ENCODE results near the gene MECR.

MECR gene

GRCh38 chr1:29255134-29255666 is 24.5 kb upstream of the MECR start:
- no peak for DNase-seq

DNA sequence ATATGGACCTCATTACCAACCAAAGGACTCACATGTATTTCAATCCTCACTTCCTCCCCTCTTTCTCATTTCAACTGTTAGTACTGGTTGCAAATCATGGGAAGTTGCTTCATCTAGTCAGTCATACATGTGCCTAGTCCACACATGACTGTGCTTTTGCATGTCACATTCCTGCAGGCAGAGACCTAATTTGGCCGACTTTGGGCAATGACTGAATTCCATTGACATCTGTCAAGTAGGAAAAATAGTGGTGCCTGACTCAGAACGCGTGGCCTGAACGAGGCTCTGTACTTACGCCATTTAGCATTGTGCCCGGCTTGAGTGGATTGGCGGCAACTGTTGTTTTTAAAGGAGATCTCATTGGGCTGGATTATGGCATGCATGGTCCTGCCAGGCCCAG is 23.6 kb upstream of the MECR start:
- DNase-seq: no peak

GRCh38 chr1:29253180-29253579 is 22.4 kb upstream of the MECR start:
- DNase-seq: no peak

DNA sequence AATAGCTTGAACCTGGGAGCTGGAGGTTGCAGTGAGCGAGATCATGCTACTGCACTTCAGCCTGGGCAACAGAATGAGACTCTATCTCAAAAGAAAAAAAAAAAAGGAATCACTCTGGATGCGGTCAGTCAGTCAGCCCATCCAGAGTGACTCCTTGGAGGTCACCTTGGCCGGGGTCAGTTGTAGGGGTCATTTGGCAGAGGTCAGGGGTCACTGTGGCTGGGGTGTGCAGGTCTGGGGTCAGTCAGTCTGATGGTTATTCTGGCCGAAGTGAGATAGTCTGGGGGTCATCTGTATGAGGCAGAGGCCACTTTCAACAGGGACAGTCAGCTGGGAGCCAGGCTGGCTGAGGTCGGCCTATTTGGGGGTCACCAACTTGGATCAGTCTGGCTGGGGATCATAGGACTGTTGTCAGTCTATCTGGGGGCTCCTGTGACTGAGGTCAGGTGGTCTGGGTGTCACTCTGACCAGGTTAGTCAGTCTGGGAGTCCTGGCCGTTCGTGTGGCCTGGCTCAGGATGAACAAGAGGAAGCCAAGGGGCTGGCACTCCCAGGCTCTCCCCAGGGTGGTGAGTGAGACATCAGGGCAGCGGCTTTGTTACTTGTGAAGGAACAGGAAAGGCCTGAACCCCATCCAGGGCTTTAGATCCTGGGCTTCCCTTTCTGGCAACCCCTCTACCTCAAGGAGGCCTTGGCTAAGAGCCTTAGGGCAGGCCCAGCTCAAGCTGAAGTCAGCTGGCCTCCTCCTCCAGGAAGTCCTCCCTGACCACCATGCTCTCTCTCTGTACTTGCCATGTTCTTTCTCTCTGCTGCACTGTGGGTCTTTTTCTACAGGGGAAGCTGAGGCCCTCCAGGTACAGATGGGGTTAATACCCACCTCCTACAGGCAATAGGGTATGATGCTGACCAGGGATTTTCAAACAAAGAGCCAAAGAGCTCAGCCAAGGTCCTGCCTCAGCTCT is 20.7 kb upstream of the MECR start:
- DNase-seq: no peak

DNA sequence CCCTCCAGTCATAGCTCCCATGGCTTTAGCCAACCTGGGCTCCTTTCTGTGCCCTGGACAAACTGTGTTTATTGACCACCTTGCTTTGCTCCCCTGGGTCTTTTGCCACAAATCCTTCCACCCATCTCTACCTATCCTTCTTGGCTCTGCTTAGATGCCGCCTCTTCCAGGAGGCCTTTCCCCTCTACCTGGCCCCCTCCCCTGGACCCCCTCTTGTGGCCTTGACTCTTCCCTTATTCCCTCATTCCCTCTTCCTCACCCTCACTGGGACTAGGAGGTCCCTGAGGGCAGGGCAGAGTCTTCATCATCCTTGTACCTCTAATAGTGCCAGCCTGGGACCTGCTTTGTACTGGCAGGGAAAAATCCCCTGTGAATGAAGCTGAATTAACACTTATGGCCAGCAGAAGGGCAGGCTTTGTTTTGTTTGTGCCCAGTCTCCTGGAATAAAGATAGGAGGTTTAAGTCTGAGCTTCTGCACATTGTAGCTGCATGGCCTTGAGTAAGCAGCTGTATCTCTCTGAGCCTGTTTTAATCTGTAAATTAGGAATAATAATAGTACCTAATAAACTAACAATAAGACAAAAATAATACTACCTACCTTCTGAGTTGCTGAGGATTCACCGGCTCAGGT is 19.3 kb upstream of the MECR start:
- DNase-seq: no peak

GRCh38 chr1:29249170-29249691 is 18.5 kb upstream of the MECR start:
- no peak for DNase-seq

DNA sequence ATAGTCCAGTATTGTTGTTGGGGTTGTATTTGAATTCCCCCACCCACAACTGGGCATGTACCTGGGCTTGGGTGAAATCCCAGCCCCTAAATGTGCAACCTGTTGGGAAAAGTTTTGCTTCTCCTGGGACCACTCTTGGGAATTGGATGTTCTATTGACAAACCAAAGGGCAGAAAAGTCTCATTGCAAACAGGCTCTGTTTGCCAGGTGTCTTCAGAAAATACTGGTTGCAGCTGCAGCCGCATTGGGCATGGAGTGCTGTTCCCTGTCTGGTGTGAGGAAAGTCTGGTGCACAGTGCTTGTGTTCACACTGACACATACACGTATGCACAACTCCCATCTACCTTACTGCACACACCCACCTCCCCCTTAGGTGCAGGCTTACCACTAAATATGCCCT is 17.7 kb upstream of the MECR start:
- no peak for DNase-seq

DNA sequence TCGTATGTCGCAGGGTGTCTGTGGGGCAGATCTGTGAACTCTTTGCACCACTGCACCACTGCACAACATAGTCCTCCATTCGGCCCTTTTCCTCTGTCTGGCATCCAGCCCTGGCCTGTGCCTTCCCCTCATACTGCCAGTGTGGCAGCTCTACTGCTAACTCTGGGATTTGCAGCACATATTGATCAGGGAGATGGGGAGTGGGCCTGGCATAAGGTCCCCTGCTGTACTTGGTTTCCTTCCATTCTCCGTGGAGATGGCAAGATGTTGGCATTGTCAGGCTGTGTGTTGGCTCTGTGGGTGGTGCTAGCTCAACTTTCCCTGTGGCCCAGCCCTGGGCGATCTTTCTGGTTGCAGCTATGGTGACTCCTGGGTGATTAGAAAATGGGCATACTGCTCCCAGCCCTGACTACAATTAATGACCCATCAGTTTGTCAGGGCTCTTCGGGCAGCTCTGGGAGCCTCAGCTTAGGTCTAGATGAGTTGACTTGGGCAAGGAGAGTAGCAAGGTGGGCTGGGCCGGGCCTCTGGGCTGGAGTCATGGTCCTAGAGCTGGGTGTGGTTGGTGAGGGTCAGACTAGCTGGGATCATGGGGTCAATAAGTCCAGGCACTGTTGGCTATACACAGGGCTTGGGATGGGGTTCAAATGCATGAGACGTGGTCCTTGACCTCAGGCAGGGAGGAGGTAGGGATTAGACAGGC is 17.0 kb upstream of the MECR start:
- DNase-seq: no peak

DNA sequence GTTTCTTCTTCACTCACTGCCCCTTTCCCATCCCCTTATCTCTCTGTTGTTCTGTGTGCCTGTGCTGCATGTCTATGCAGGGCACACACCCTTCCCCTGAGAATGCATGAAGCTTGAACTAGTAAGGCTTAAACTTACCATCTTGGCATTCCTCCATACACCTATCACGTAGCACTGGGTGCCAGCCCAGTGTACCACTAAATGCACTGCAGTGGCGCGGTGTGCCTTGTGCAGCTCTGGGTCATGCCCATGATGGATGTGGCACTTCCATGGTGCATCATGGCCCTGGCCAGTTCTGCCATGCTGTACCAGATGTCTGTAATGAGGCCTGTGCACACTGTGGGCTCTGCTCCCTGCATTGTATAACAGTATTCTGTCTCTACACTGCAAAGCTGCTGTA is 16.3 kb upstream of the MECR start:
- DNase-seq: no peak

DNA sequence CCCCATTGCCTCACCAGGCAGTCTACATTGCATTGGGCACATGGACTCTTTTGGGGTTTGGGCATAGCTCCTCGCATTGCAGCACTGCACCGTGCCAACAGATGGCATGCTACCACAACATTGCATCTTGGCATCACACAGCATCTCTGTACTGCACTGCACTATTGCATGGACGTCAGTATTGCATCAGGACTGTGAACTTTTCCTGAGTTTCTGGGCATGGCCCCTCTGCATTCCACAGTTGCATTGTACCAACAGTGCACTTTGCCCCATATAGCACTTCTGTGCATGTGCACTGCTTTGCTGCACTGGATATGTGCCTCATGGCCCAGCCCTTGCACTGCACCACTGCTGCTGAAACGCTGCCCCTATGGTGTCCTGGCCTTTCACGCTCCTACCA is 15.1 kb upstream of the MECR start:
- no peak for DNase-seq

DNA sequence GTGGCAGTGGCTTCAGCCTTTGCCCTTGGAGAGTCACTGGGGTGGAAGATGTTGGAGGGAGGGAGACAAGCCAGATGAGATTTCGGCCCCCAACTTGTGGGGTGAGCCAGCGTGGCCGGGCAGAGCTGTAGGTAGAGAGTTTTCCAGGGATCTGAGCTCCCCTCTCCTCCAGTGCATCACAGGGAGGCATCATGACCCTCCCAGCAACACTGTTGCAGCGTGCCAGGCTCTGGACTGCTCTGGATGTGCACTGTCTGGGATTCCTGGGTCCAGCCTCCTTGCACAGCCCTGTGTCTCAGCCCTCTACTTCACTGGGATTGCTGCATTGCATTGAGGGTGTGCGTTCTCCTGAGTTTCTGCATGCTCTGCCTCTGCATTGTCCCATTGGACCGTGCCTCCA is 14.5 kb upstream of the MECR start:
- DNase-seq: no peak

DNA sequence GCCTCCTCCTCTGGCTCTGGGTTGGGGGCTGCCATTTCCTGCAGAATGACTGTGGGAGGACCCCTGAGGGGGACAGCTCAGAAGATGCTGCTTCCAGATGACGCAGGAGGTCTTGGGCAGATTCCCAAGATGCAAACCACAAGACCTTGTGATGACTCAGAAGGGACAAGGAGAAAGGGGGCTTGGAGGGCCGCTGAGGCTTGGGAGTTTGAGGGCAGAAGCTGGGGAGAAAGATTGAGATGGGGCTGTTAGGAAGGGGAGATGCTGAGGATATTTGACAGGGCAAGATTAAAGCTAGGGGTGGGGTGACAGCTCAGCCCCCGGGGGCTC is 13.1 kb upstream of the MECR start:
- DNase-seq: no peak

DNA sequence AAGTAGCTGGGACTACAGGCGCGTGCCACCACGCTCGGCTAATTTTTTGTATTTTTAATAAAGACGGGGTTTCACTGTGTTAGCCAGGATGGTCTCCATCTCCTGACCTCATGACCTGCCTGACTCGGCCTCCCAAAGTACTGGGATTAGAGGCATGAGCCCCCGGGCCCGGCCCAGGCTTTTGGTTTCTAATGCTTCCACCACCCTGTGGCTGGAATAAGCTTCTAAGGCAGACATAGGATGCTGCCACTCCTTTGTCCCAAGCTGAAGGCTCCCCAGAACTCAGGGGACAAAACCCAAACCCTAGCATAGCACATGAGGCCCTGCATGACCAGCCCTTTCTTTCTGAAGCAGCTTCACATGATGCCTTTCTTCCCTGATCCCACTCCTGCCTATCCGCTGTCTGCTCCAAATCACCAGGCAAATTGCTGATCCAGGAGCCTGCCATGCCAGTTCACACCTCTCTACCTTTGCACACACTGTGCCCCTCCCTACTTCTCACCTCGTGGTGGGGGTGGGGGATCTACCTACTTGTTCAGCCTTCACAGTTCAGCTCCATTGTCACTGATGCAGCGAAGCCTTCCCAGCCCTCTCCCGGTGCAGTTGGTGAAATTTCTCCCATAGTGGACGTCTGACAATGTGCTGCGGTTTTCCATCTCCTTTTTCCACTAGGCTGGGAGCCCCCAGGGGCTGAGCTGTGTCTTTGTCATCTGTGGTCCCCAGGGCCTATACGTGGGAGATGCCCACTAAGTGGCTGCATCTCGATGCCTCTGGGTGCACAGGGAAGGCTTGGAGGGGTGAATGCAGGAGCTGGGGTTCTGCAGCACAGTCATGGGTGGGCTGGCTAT is 12.5 kb upstream of the MECR start:
- DNase-seq: no peak

- DNase-seq: no peak
Observed at GRCh38 chr1:29240986-29241385, 10.3 kb upstream of the MECR start.

DNA sequence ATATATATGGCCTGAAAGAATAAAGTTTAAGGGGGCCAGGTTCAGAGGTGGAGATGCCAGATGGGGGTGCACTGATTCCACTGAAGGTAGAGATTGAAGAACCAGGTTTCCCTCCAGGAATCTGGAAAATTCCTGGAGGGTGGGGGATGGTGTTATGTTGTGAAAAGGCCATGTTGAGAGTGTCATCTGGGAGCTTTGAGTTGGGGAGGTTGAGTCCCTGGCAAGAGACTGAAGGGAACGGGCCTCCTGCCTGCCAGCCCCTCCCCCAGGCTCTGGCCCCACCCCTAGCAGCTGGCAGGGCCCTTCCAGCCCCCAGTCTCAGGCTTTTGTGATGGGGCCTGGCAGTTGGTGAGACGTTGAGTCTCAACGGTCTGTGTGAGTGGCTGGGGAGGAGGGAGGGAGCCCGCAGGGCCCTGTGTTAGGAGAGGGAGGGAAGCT is 9.7 kb upstream of the MECR start:
- DNase-seq: no peak

- DNase-seq: no peak
Observed at GRCh38 chr1:29239142-29239541, 8.4 kb upstream of the MECR start.

GRCh38 chr1:29238620-29239002 is 7.9 kb upstream of the MECR start:
- no peak for DNase-seq

- no peak for DNase-seq
Observed at GRCh38 chr1:29237852-29238619, 7.3 kb upstream of the MECR start.

GRCh38 chr1:29237129-29237821 is 6.5 kb upstream of the MECR start:
- DNase-seq: no peak

DNA sequence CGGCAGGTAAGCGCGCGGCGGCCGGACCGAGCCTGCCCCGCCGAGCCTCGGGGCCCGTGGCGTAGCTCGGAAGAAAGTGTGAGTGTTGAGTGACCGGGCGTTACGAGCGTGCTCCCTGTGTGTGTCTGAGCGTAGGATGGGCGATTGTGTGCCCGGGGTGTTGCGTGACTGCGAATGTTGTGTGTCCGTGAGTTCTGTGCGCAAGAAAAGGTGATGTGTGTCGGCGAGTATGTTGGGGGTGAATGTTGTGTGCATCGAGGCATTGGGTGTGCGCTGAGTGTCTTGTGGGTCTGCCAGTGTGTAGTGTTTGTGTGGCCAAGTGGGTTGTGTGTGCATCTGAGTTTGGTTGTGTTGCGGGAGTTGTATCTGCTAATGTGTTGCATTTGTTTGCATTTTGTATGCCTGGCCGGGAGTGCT is 6.0 kb upstream of the MECR start:
- DNase-seq: no peak

Data from NCI-H146 (cell line).